Measurements from ENCODE around the gene IFITM5. TPM values are rescaled to one million over a fixed set of nuclear protein-coding genes. Genes with fewer than 3 reads are reported as not detected.

The IFITM5 gene
- total and polyA plus RNA-seq, 9 of the 15 experiments (the other 6 are each of a cell fraction or from before 2014, with no cell fraction given) = 0.19 TPM; not detected in 8

GRCh38 chr11:288478-289397, 10.6 kb downstream of the IFITM5 start, which contains the start of gene PGGHG (continued):
- TF ChIP-seq ZNF280A (IDR thresholded peaks at IDR 0.05; ENCODE audit: low read depth, partially characterized antibody) (no peak), TSHZ1 (CRISPR knock-in tag; IDR thresholded peaks at IDR 0.05) (no peak), SMARCA4 (IDR thresholded peaks at IDR 0.05) (no peak), MNT (conservative IDR thresholded peaks at IDR 0.05) (no peak), MAFF (IDR thresholded peaks at IDR 0.05; ENCODE audit: low read length) (no peak), ZEB2 (IDR thresholded peaks at IDR 0.05) (no peak), ZNF717 (CRISPR knock-in tag; IDR thresholded peaks at IDR 0.05) (no peak), FOXM1 (IDR thresholded peaks at IDR 0.05; ENCODE audit: low read depth) (no peak), FOXM1 (CRISPR knock-in tag; IDR thresholded peaks at IDR 0.05; ENCODE audit: low read depth) (no peak), CTCFL (IDR thresholded peaks at IDR 0.05; ENCODE audit: borderline replicate concordance, insufficient read depth, low read depth, low read length, poor library complexity, severe bottlenecking) (no peak), IRF9 (tag; IDR thresholded peaks at IDR 0.05) (no peak), ZNF324 (CRISPR knock-in tag; IDR thresholded peaks at IDR 0.05) (no peak), ATF4 (CRISPR knock-in tag; IDR thresholded peaks at IDR 0.05) (no peak), TEAD1 (CRISPR knock-in tag; IDR thresholded peaks at IDR 0.05) (no peak), KDM1A (IDR thresholded peaks at IDR 0.05) (no peak), ETS2 (tag; IDR thresholded peaks at IDR 0.05; ENCODE audit: borderline replicate concordance, poor library complexity, severe bottlenecking) (no peak)

All from K562 (cell line).